Middle frontal gyrus (tissue), 1 donor: Measurements from ENCODE around the gene HHAT.
"Not testable (repeated sequence)": the region's sequence is repeated elsewhere in the genome, so short reads cannot be mapped to it uniquely, and the experiment has no call there.

Source experiments
- DNase-seq: peaks from one replicate; pipeline ENCODE4 v3.0.0-alpha.2; 2015; ENCODE audit warnings: low spot score; ENCODE audit errors: extremely low spot score

Gene HHAT

DNA sequence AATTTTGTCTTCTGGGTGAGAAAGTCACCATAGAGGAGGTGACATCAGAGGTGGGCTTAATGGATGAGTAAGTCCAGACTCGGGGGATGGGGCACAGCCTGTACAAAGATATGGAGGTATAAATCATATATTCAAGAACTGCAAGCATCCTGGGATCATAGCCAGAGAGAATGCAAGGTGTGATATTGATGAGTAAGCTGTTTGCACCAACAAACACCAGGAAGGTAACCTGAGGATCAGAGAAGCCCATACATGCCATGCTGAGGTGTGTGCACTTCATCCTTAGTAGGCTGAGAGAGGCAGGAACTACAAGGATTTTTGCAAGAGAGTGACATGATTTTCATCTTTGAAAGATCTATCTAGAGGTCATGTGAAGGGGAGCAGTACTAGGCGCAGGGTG lies 306.4 kb downstream of the HHAT start:
- DNase-seq, result no peak

- DNase-seq, result no peak
These were observed 312.9 kb downstream of the HHAT start for GRCh38 chr1:210641582-210641981.

GRCh38 chr1:210645582-210646257 lies 317.0 kb downstream of the HHAT start:
- DNase-seq, result no peak

DNA sequence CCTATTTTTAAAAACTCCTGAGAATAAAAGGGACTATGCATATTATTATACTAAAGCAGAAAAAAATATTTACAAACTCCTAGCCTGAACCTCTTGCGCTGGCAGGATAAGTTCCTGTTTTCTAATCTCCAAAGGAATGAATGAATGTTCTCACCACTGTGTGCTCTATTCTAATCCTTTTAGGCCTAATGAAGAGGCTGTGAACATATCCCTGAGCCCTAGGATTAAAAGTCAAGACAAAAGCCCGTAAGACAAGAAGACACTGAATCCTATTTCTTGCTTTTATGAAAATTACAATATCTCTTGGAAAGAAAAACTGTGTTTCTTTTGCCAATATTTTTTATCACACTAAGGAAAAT lies 317.5 kb downstream of the HHAT start:
- no peak for DNase-seq

- no peak for DNase-seq
These were observed 319.0 kb downstream of the HHAT start for GRCh38 chr1:210647406-210648333.

GRCh38 chr1:210648588-210649269 lies 320.0 kb downstream of the HHAT start:
- DNase-seq, result no peak

- no peak for DNase-seq
These were observed 321.7 kb downstream of the HHAT start for GRCh38 chr1:210650403-210650802.

- DNase-seq, result no peak
These were observed 323.7 kb downstream of the HHAT start for GRCh38 chr1:210652329-210652954.

- no peak for DNase-seq
These were observed 325.1 kb downstream of the HHAT start for GRCh38 chr1:210653771-210654170.

GRCh38 chr1:210654176-210654981 lies 325.7 kb downstream of the HHAT start:
- no peak for DNase-seq

DNA sequence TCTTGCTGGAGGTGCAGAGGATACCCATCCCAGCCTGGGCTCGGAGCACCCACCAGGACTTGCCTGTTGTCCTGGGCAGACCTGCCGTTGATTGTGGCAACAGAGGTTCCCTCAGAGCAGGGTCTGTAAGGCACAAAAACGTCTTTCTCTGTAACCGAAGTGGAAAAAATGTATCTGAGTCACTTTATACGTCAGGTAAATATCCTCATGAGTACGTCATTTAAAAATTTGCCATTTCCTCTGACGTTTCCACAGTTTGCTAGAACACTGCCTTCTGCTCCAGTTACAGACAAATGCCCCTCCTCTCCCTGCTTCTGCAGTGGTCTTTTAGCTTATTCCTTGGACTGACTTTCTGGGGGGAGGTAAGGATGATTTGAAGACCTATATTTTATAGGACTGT lies 326.8 kb downstream of the HHAT start:
- no peak for DNase-seq

GRCh38 chr1:210657806-210658205 lies 329.1 kb downstream of the HHAT start:
- DNase-seq, result no peak

GRCh38 chr1:210661520-210661919 lies 332.8 kb downstream of the HHAT start:
- not testable (repeated sequence) for DNase-seq

- DNase-seq, result no peak
These were observed 333.8 kb downstream of the HHAT start for GRCh38 chr1:210662291-210663050.

DNA sequence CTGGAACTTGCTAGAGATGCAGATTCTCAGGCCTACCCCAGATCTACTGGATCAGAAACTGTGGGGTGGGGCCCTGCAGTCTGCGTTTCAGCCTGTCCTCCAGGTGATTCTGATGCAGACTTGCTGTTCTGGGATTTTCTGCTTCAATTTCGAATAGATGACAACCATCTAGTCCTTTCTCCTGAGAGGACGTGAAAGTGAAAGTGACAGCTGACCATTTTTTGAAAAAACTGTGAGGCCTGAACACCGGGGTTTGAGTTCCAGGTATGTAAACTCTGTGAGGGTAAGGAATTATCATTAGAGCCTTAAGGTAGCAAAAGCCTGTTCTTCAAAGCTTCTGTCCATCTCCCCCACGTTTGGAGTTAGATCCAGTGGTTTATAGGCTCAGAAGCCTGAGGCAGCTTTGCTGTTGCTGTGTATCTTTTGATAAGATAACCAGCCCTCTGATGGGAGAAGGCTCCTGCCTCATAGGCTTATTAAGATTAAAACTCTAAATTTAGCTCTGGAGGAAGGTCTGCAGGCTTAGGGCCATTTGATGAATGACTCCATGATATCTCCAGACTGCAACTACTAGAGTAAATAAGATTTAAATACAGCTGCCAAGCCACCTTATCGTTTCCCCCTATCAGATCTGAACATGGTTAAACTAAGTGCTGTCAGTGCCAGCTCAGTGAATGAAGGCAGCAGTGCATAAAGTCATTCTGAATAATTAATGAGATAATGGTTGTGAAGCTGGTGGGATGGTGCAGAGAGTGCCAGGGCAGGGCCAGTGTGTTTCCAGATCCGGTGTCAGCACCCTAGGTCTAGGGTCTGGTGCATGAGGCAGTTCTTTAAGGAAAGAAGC lies 335.2 kb downstream of the HHAT start:
- no peak for DNase-seq

- DNase-seq, result no peak
These were observed 341.2 kb downstream of the HHAT start for GRCh38 chr1:210669951-210670350.

DNA sequence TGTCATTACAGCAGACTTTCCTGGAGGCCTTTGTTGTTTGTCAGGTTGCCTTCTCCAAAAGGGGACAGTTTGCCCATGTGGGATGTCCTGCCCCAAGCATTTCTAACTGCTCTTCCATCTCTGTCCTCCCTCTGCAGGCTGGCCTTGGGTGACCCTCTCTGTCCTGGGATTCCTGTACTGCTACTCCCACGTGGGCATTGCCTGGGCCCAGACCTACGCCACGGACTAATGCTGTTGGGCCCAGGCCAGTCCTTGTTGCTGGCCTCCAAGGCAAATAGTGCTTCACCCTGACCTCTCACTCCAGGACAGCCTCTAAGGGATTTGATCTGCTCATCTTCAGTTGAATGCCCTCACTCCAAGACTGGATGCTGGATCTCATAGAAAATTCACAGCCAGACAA lies 345.4 kb downstream of the HHAT start:
- DNase-seq, result no peak

- no peak for DNase-seq
These were observed 347.8 kb downstream of the HHAT start for GRCh38 chr1:210676539-210676938.

GRCh38 chr1:210677533-210677932 lies 348.8 kb downstream of the HHAT start:
- no peak for DNase-seq
